Neural progenitor cell (in vitro differentiated cells): ENCODE data around the gene GABRG3. TPM values are rescaled to one million over a fixed set of nuclear protein-coding genes. Genes with fewer than 3 reads are reported as not detected.

Source experiments
- DNase-seq: peaks from one replicate; pipeline ENCODE4 v3.0.0-alpha.2; 2016; ENCODE audit warnings: low spot score
- H2AFZ ChIP-seq: fragments of 200-600 bp; sonication (generic); replicated peaks from 2 replicates; pipeline ENCODE4 v1.6.1; 2016; ENCODE audit warnings: antibody characterized with exemption
- H3F3A ChIP-seq: fragments of 200-600 bp; sonication (generic); 2 replicates; pipeline ENCODE4 v1.6.1; 2016; ENCODE audit warnings: antibody characterized with exemption, low read depth
- H3K27ac ChIP-seq: fragments of 200-600 bp; sonication (generic); 2 replicates; pipeline ENCODE4 v1.5.1; 2016; ENCODE audit warnings: mild to moderate bottlenecking
- H3K27me3 ChIP-seq: fragments of 200-600 bp; sonication (generic); 2 replicates; pipeline ENCODE4 v1.6.1; 2016; ENCODE audit warnings: mild to moderate bottlenecking, moderate library complexity
- H3K36me3 ChIP-seq: fragments of 200-600 bp; sonication (generic); 2 replicates; pipeline ENCODE4 v1.5.1; 2016
- H3K4me1 ChIP-seq: fragments of 200-600 bp; sonication (generic); 2 replicates; pipeline ENCODE4 v1.6.1; 2016; ENCODE audit warnings: mixed run types
- H3K4me2 ChIP-seq: fragments of 200-600 bp; sonication (generic); 2 replicates; pipeline ENCODE4 v1.6.1; 2016
- H3K4me3 ChIP-seq: fragments of 200-600 bp; sonication (generic); 2 replicates; pipeline ENCODE4 v1.5.1; 2016
- H3K79me2 ChIP-seq: fragments of 200-600 bp; sonication (generic); 2 replicates; pipeline ENCODE4 v1.6.1; 2016; ENCODE audit warnings: low read depth
- H3K9ac ChIP-seq: fragments of 200-600 bp; sonication (generic); 2 replicates; pipeline ENCODE4 v1.6.1; 2016
- H3K9me3 ChIP-seq: fragments of 200-600 bp; sonication (generic); 2 replicates; pipeline ENCODE4 v1.5.1; 2016; ENCODE audit warnings: low read depth
- H4K20me1 ChIP-seq: fragments of 200-600 bp; sonication (generic); 2 replicates; pipeline ENCODE4 v1.6.1; 2016; ENCODE audit warnings: low read depth
- H3K27ac Mint-ChIP-seq: 3 replicates; pipeline ENCODE4 v1.8.0; 2021; ENCODE audit warnings: mixed read lengths
- H3K27me3 Mint-ChIP-seq: 2 replicates; pipeline ENCODE4 v1.8.0; 2022; ENCODE audit warnings: low read depth, mild to moderate bottlenecking, inconsistent platforms, moderate library complexity, mixed read lengths; ENCODE audit not compliant: insufficient read depth
- H3K36me3 Mint-ChIP-seq: 3 replicates; pipeline ENCODE4 v1.8.0; 2021; ENCODE audit warnings: mixed read lengths
- H3K4me1 Mint-ChIP-seq: 3 replicates; pipeline ENCODE4 v1.8.0; 2021; ENCODE audit warnings: mixed read lengths
- H3K4me3 Mint-ChIP-seq: 3 replicates; pipeline ENCODE4 v1.8.0; 2021; ENCODE audit warnings: mild to moderate bottlenecking, moderate library complexity, mixed read lengths
- H3K9me3 Mint-ChIP-seq: 3 replicates; pipeline ENCODE4 v1.8.0; 2020; ENCODE audit warnings: mixed read lengths
- EZH2 ChIP-seq: fragments of 200-600 bp; sonication (generic); IDR thresholded peaks from 2 replicates; pipeline ENCODE4 v1.6.1; 2017; ENCODE audit warnings: antibody characterized with exemption, mild to moderate bottlenecking, moderate library complexity
- EZH2phosphoT487 ChIP-seq: fragments of 200-600 bp; sonication (generic); IDR thresholded peaks from 2 replicates; pipeline ENCODE4 v1.6.1; 2017; ENCODE audit warnings: antibody characterized with exemption
- total RNA-seq: library from RNA; depleted of rRNA; stranded (reverse); fragments of >200 nt; gene quantifications from 2 replicates; pipeline ENCODE4 v1.2.3, GENCODE V29; 2015; ENCODE audit warnings: low replicate concordance
- TF ChIP-seq, protein P1 (sequence below): fragments of 200-600 bp; sonication (generic); IDR thresholded peaks from 2 replicates; pipeline ENCODE4 v1.5.1; 2017; ENCODE audit warnings: antibody characterized with exemption, mild to moderate bottlenecking

Gene GABRG3
- total RNA-seq, 1 donor from 2014 or later = 3.4 TPM

DNA sequence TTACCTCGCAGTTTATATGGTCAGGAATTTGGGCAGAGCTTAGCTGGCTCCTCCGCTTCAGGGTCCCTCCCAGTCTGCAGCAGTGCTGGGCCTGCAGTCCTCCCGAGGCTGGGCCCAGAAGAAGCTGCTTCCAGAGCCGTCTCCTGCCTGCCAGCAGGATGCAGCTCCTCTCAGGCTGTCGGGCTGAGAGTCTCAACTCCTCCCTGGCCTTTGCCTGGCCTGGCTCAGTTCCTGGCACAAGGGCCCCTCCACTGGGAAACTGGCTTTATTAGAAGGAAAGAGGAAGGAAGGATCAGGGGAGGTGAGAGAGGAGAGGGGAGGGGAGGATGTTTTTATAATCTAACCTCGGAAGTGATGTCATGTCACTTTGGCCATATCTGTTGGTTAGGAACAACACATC is 72.8 kb downstream of the GABRG3 start:
- no peaks in the 10 kb centered on the region for H3K27me3 ChIP-seq
- H3K27ac Mint-ChIP-seq = no peak overlapping the region
- H4K20me1 ChIP-seq = no peaks in the 10 kb centered on the region
- no peak for DNase-seq
- H3F3A ChIP-seq = no peaks in the 10 kb centered on the region
- no peak overlapping the region for H3K9ac ChIP-seq
- no peak for TF ChIP-seq EZH2
- TF ChIP-seq, protein P1, sequence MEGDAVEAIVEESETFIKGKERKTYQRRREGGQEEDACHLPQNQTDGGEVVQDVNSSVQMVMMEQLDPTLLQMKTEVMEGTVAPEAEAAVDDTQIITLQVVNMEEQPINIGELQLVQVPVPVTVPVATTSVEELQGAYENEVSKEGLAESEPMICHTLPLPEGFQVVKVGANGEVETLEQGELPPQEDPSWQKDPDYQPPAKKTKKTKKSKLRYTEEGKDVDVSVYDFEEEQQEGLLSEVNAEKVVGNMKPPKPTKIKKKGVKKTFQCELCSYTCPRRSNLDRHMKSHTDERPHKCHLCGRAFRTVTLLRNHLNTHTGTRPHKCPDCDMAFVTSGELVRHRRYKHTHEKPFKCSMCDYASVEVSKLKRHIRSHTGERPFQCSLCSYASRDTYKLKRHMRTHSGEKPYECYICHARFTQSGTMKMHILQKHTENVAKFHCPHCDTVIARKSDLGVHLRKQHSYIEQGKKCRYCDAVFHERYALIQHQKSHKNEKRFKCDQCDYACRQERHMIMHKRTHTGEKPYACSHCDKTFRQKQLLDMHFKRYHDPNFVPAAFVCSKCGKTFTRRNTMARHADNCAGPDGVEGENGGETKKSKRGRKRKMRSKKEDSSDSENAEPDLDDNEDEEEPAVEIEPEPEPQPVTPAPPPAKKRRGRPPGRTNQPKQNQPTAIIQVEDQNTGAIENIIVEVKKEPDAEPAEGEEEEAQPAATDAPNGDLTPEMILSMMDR = no peak
- no peak for TF ChIP-seq EZH2phosphoT487
- H2AFZ ChIP-seq = no peak overlapping the region
- H3K27ac ChIP-seq = no peak overlapping the region
- no peaks in the 10 kb centered on the region for H3K9me3 Mint-ChIP-seq
- no peak overlapping the region for H3K4me3 ChIP-seq
- H3K4me1 Mint-ChIP-seq = no peaks in the 10 kb centered on the region
- H3K79me2 ChIP-seq = no peaks in the 10 kb centered on the region
- no peaks in the 10 kb centered on the region for H3K36me3 ChIP-seq
- no peak overlapping the region for H3K4me3 Mint-ChIP-seq
- no peaks in the 10 kb centered on the region for H3K4me1 ChIP-seq
- peaks cover 12% of the 10 kb centered on the region for H3K27me3 Mint-ChIP-seq
- H3K4me2 ChIP-seq = no peak overlapping the region
- H3K36me3 Mint-ChIP-seq = no peaks in the 10 kb centered on the region
- no peaks in the 10 kb centered on the region for H3K9me3 ChIP-seq

DNA sequence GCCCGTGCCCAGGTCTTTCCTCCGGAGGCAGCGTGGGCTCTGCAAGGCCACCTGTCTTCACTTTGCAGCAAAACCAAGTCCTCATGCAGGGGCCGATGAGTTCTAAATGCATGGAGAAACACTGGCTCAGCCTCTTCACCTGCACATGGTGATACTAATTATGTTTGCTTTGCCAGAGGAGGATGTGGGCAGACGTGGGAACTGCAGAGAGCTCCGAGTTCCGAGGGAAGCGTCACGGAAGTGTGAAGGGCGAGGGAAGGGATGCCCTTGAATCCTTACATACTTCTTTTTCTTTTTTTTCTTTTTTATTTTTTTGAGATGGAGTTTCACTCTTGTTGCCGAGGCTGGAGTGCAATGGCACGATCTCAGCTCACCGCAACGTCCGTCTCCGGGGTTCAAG is 74.8 kb downstream of the GABRG3 start:
- peaks cover 5% of the 10 kb centered on the region for H3K4me1 Mint-ChIP-seq
- Histone ChIP-seq H3K9ac (no peak overlapping the region), H3K36me3 (no peaks in the 10 kb centered on the region), H3K4me3 (no peak overlapping the region), H3F3A (no peaks in the 10 kb centered on the region), H3K4me2 (no peak overlapping the region), H3K27me3 (no peaks in the 10 kb centered on the region), H3K79me2 (no peaks in the 10 kb centered on the region), H4K20me1 (no peaks in the 10 kb centered on the region), H3K4me1 (no peaks in the 10 kb centered on the region), H3K9me3 (no peaks in the 10 kb centered on the region), H3K27ac (no peak overlapping the region), H2AFZ (no peak overlapping the region)
- no peaks in the 10 kb centered on the region for H3K9me3 Mint-ChIP-seq
- TF ChIP-seq, protein P1 = no peak
- TF ChIP-seq EZH2 (no peak), EZH2phosphoT487 (no peak)
- peak overlapping the region; percentile 72 for H3K4me3 Mint-ChIP-seq
- no peak for DNase-seq
- no peaks in the 10 kb centered on the region for H3K36me3 Mint-ChIP-seq
- peaks cover 11% of the 10 kb centered on the region for H3K27me3 Mint-ChIP-seq
- H3K27ac Mint-ChIP-seq = no peak overlapping the region

DNA sequence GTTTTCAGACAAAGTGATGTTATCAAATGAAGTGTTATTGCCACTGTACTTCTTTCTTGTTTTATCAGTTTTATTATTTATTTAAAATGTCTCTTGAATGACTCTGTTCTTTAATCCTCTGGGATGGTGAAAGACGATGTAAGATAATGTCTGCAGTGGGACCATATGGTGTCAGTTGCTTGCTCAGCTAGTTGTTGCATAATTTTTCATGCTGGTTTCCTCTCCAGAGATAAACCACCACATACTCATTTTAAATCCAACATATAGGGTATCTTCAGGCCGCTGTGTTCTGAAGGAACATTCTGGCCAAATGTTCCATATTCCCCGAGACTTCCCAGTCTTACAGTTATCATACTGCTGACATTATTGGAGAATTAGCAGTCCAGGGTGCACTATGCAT is 75.9 kb downstream of the GABRG3 start:
- Histone ChIP-seq H3K4me3 (no peak overlapping the region), H2AFZ (no peak overlapping the region), H3F3A (no peaks in the 10 kb centered on the region), H3K4me2 (no peak overlapping the region), H3K9ac (no peak overlapping the region), H3K36me3 (no peaks in the 10 kb centered on the region), H3K27ac (no peak overlapping the region), H3K4me1 (no peaks in the 10 kb centered on the region), H3K79me2 (no peaks in the 10 kb centered on the region), H3K27me3 (no peaks in the 10 kb centered on the region), H3K9me3 (no peaks in the 10 kb centered on the region), H4K20me1 (no peaks in the 10 kb centered on the region)
- TF ChIP-seq EZH2 (no peak), EZH2phosphoT487 (no peak)
- TF ChIP-seq, protein P1 = no peak
- no peak for DNase-seq
- H3K27me3 Mint-ChIP-seq = peaks cover 11% of the 10 kb centered on the region
- H3K27ac Mint-ChIP-seq = no peak overlapping the region
- H3K36me3 Mint-ChIP-seq = no peaks in the 10 kb centered on the region
- peaks cover 5% of the 10 kb centered on the region for H3K4me1 Mint-ChIP-seq
- no peaks in the 10 kb centered on the region for H3K9me3 Mint-ChIP-seq
- no peak overlapping the region for H3K4me3 Mint-ChIP-seq

DNA sequence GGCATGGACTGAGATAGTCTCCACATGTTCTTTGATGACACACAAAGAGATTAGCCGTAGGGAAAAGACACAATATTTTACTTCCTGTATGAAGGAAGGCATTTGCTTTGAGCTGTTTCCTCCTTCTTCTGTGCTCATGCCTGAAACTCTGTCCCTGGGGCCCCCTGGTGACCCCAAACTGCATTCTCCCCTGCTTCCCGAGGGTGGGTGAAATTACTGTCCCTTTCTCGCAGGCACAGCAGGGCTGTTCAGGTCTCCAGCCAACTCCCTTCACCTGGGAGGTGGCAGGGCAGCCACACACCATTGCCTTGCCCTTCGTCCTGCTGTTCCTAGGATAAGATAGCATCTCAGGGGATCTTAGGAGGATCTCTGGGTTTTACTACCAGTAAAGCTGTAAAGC is 79.2 kb downstream of the GABRG3 start:
- DNase-seq = no peak
- peaks cover 8% of the 10 kb centered on the region for H3K27me3 Mint-ChIP-seq
- Histone ChIP-seq H3K9ac (no peak overlapping the region), H3K27me3 (no peaks in the 10 kb centered on the region), H3K79me2 (no peaks in the 10 kb centered on the region), H3K36me3 (no peaks in the 10 kb centered on the region), H3K4me1 (no peaks in the 10 kb centered on the region), H4K20me1 (no peaks in the 10 kb centered on the region), H2AFZ (no peak overlapping the region), H3K27ac (no peak overlapping the region), H3K4me3 (no peak overlapping the region), H3K9me3 (no peaks in the 10 kb centered on the region), H3K4me2 (no peak overlapping the region), H3F3A (no peaks in the 10 kb centered on the region)
- no peak overlapping the region for H3K4me3 Mint-ChIP-seq
- no peaks in the 10 kb centered on the region for H3K9me3 Mint-ChIP-seq
- peaks cover 5% of the 10 kb centered on the region for H3K4me1 Mint-ChIP-seq
- H3K36me3 Mint-ChIP-seq = no peaks in the 10 kb centered on the region
- H3K27ac Mint-ChIP-seq = no peak overlapping the region
- TF ChIP-seq EZH2 = no peak
- TF ChIP-seq EZH2phosphoT487 = no peak
- TF ChIP-seq, protein P1 = no peak
